Prostate gland (tissue), 2 donors: ENCODE results near the gene TBCCD1.

Experiments used
- CTCF ChIP-seq, 4 experiments: fragments of 200-600 bp in 2 of 4; fragments of 450-650 bp in 2 of 4; sonication (generic) in 2 of 4; IDR thresholded peaks; 1 replicate in 3 of 4; 2 replicates in 1 of 4; pipeline ENCODE4 v1.5.1; 2016 to 2019; ENCODE audit warnings: antibody characterized with exemption in 4 of 4, mild to moderate bottlenecking in 2 of 4, moderate library complexity in 2 of 4
- POLR2A ChIP-seq: fragments of 450-650 bp; IDR thresholded peaks from one replicate; pipeline ENCODE4 v1.6.1; 2016; ENCODE audit warnings: antibody characterized with exemption, mild to moderate bottlenecking
- POLR2AphosphoS5 ChIP-seq: sonication (generic); formaldehyde crosslinking; IDR thresholded peaks from one replicate; pipeline ENCODE4 v1.6.1; 2017; ENCODE audit warnings: antibody characterized with exemption

GRCh38 chr3:186609247-186609868, 42.2 kb upstream of the TBCCD1 start:
- TF ChIP-seq CTCF (IDR thresholded peaks at IDR 0.05) (no peak), POLR2A (no peak), POLR2AphosphoS5 (no peak)
